ENCODE results near the gene SPHK1. TPM values are rescaled to one million over a fixed set of nuclear protein-coding genes. Genes with fewer than 3 reads are reported as not detected.
A peak's percentile ranks its signal among the peaks of the same experiment; 100 is the strongest.
"Not testable (repeated sequence)": the region's sequence is repeated elsewhere in the genome, so short reads cannot be mapped to it uniquely, and the experiment has no call there.

The SPHK1 gene, protein sequence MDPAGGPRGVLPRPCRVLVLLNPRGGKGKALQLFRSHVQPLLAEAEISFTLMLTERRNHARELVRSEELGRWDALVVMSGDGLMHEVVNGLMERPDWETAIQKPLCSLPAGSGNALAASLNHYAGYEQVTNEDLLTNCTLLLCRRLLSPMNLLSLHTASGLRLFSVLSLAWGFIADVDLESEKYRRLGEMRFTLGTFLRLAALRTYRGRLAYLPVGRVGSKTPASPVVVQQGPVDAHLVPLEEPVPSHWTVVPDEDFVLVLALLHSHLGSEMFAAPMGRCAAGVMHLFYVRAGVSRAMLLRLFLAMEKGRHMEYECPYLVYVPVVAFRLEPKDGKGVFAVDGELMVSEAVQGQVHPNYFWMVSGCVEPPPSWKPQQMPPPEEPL
- 1 to 10 TPM; 9.0 to 9.2 TPM for total RNA-seq

DNA sequence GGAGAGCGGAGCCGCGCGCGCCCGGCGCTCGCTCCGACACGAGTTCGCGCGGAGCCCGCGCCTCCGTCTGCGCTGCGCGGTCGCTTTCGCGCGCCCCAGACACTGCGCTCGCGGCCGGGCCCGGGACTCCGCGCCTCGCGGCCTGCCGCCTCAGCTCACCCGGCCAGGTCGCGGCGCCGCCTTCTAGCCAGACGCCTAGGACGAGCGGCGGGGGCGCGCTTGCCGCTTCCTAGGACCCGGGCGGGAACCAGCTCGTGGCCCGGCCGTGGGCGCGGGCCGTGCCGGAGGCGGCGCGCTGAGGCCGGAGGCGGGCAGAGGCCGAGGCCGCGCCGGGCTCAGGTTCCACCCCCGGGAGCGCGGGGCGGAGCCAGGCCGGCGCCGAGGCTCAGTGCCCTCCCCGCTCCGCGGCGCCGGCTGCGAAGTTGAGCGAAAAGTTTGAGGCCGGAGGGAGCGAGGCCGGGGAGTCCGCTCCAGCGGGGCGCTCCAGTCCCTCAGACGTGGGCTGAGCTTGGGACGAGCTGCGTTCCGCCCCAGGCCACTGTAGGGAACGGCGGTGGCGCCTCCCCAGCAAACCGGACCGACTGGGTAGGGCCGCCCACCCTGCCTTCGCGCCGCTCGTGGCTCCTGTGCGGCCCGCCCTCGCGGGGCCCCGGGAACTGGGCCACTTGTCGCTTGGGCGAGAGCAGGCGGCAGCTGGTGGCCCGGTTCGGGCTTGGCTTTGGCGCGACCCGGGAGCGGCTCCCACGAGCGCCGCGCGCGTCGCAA is at the start of gene SPHK1:
SPHK1 (plus strand) TSS at position 388 of the 765 bp plus-strand sequence. CDS start 1,036 bp downstream, outside the sequence.
- CTCF ChIA-PET = interaction anchor here (0.5 to 5.9 kb wide), 13 partner anchors 8 to 509 kb away, joined by 3 to 51 read pairs (median 5); partner anchors contain the start of gene PRPSAP1
- H3K9me3 Mint-ChIP-seq = no peaks in the 10 kb centered on the region
- peak; percentile 68 for DNase-seq
- no peaks in the 10 kb centered on the region for H3K27me3 Mint-ChIP-seq (ENCODE audit: low read depth)
- H3K4me3 Mint-ChIP-seq = peak within 1 kb of the TSS; percentile 83
- peaks cover 6% of the 10 kb centered on the region for H3K4me1 Mint-ChIP-seq (ENCODE audit: low read depth)
- H3K27ac Mint-ChIP-seq = peak within 1 kb of the TSS; percentile 79
- peaks cover 2% of the 10 kb centered on the region for H3K36me3 Mint-ChIP-seq (ENCODE audit: low read depth)
- intact Hi-C loops (cut with micrococcal nuclease) = loop anchor here (10.0 kb wide), 2 partner anchors 280 to 480 kb away; partner anchors contain the start of genes EXOC7 and MRPL38

DNA sequence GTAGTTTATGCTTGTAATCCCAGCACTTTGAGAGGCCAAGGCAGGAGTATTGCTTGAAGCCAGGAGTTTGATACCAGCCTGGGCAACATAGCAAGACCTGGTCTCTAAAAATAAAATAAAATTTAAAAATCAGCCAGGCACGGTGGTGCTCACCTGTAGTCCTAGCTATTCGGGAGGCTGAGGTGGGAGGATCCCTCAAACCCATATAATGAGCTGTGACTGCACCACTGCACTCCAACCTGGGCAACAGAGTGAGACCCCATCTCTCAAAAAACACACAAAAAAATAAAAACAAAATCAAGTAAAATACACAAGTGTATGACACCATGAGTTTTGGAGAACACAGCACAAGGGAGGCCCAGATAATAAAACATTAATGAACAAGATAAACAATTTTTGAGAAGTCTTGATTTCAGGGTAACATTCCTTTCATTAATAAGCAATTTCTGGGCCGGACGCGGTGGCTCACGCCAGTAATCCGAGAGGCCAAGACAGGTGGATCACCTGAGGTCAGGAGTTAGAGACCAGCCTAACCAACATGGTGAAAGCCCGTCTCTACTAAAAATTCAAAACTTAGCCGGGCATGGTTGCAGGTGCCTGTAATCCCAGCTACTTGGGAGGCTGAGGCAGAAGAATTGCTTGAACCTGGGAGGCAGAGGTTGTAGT is 48.6 kb upstream of the SPHK1 start:
- no peaks in the 10 kb centered on the region for H3K27me3 Mint-ChIP-seq (ENCODE audit: low read depth)
- peaks cover under 1% of the 10 kb centered on the region for H3K36me3 Mint-ChIP-seq (ENCODE audit: low read depth)
- CTCF ChIA-PET = interaction anchor here (1.0 kb wide), 1 partner anchor 63 kb away, joined by 3 read pairs; no protein-coding TSS in a partner anchor

DNA sequence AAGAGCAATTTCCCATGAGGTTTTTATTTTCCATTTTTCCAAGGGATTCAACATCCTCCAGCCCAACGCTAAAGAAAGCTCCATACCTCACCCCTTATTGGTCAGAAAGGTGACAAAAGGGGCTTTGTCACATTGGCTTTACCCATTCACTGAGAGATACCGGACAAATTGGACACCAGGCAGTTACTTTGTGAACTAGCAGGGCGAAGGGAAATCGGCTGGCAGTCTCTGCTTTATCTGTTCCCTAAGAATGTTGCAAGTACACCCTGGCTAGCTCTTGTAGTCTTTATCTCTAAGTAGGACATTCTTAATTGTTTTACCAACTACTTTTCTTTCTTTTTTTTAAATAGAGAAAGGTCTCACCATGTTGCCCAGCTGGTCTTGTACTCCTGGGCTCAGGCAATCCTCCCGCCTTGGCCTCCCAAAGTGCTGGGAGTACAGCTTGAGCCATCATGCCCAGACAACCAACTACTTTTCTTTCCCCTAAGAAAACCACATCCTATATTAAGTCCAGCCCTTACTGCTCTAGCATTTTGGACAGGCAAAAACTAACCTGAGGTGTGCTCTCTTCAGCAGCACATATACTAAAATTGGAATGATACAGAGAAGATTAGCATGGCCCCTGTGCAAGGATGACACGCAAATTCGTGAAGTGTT is 47.5 kb upstream of the SPHK1 start:
- H3K27ac Mint-ChIP-seq = no peak overlapping the region
- no peak overlapping the region for H3K4me3 Mint-ChIP-seq
- peaks cover 3% of the 10 kb centered on the region for H3K4me1 Mint-ChIP-seq (ENCODE audit: low read depth)
- intact Hi-C loops (cut with micrococcal nuclease) = no loop called here
- no peaks in the 10 kb centered on the region for H3K9me3 Mint-ChIP-seq
- peaks cover 2% of the 10 kb centered on the region for H3K36me3 Mint-ChIP-seq (ENCODE audit: low read depth)
- no peaks in the 10 kb centered on the region for H3K27me3 Mint-ChIP-seq (ENCODE audit: low read depth)
- CTCF ChIA-PET = interaction anchor here (0.5 to 1.3 kb wide), 4 partner anchors 49 to 202 kb away, joined by 3 read pairs; no protein-coding TSS in a partner anchor
- DNase-seq = no peak

More for the DNA sequence above, 48.6 kb upstream of the SPHK1 start:
- no peak overlapping the region for H3K4me3 Mint-ChIP-seq
- H3K27ac Mint-ChIP-seq = no peak overlapping the region
- H3K9me3 Mint-ChIP-seq = no peaks in the 10 kb centered on the region
- DNase-seq = no peak
- intact Hi-C loops (cut with micrococcal nuclease) = no loop called here
- peaks cover 3% of the 10 kb centered on the region for H3K4me1 Mint-ChIP-seq (ENCODE audit: low read depth)

DNA sequence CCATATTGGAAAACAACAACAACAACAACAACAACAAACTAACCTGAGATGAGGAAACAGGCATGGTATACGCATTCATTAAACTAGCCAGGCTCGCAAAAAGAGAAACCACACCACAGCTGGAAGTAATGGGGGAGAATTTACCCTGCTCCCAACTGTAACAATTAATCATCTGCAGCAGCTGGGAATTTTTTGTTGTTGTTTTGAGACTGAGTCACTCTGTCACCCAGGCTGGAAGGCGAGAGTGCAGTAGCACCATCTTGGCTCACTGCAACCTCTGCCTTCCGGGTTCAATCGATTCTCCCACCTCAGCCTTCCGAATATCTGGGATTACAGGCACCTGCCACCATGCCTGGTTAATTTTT is 47.0 kb upstream of the SPHK1 start:
- no peaks in the 10 kb centered on the region for H3K9me3 Mint-ChIP-seq
- intact Hi-C loops (cut with micrococcal nuclease) = no loop called here
- H3K4me1 Mint-ChIP-seq (ENCODE audit: low read depth) = peaks cover 3% of the 10 kb centered on the region
- DNase-seq = no peak
- CTCF ChIA-PET = interaction anchor here (0.7 to 1.3 kb wide), 3 partner anchors 48 to 61 kb away, joined by 3 to 4 read pairs (median 3); no protein-coding TSS in a partner anchor
- H3K27ac Mint-ChIP-seq = no peak overlapping the region
- no peak overlapping the region for H3K4me3 Mint-ChIP-seq
- peaks cover 4% of the 10 kb centered on the region for H3K36me3 Mint-ChIP-seq (ENCODE audit: low read depth)
- no peaks in the 10 kb centered on the region for H3K27me3 Mint-ChIP-seq (ENCODE audit: low read depth)

DNA sequence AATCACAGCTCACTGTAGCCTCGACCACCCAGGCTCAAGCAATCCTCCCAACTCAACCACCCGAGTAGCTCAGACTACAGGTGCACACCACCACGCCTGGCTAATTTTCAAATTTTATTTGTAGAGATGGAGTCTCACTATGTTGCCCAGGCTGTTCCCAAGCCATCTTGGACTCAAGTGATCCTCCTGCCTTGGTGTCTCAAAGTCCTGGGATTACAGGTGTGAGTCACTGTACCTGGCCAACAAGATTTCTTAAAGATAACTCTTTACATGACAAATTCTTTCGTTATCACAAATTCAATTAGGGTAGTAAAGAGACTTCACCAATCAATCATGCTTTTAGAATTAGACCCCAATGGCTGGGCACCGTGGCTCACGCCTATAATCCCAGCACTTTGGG is 43.1 kb upstream of the SPHK1 start:
- Mint-ChIP-seq H3K9me3 (no peaks in the 10 kb centered on the region), H3K27ac (no peak overlapping the region), H3K4me3 (no peak overlapping the region), H3K4me1 (ENCODE audit: low read depth) (peaks cover 3% of the 10 kb centered on the region), H3K27me3 (ENCODE audit: low read depth) (no peaks in the 10 kb centered on the region), H3K36me3 (ENCODE audit: low read depth) (peaks cover 10% of the 10 kb centered on the region)
- intact Hi-C loops (cut with micrococcal nuclease) = no loop called here
- no peak for DNase-seq
- CTCF ChIA-PET = no interaction called here

DNA sequence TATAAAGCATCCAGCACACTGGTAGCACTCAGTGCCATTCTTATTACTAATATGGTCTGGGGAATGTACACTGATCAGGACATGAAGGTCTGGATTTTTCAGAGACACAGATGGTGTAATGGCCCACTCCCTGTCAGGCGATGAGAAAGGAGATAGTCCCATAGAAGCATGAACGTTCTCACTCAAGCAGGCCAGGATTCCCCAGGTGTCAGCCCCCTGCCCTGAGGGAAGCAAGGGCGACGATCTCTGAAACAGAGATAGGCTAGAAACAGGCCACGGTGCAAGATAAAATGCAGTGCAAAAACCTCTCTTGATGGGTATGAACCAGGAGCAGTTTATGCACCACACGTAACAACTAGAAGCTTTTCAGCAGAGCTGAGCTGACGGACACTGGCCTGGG is 41.3 kb upstream of the SPHK1 start:
- no peaks in the 10 kb centered on the region for H3K4me1 Mint-ChIP-seq (ENCODE audit: low read depth)
- intact Hi-C loops (cut with micrococcal nuclease) = no loop called here
- H3K27me3 Mint-ChIP-seq (ENCODE audit: low read depth) = no peaks in the 10 kb centered on the region
- H3K27ac Mint-ChIP-seq = no peak overlapping the region
- no peaks in the 10 kb centered on the region for H3K9me3 Mint-ChIP-seq
- H3K36me3 Mint-ChIP-seq (ENCODE audit: low read depth) = peaks cover 20% of the 10 kb centered on the region
- no peak overlapping the region for H3K4me3 Mint-ChIP-seq
- CTCF ChIA-PET = interaction anchor here (1.1 kb wide), 1 partner anchor 55 kb away, joined by 3 read pairs; no protein-coding TSS in a partner anchor
- no peak for DNase-seq

DNA sequence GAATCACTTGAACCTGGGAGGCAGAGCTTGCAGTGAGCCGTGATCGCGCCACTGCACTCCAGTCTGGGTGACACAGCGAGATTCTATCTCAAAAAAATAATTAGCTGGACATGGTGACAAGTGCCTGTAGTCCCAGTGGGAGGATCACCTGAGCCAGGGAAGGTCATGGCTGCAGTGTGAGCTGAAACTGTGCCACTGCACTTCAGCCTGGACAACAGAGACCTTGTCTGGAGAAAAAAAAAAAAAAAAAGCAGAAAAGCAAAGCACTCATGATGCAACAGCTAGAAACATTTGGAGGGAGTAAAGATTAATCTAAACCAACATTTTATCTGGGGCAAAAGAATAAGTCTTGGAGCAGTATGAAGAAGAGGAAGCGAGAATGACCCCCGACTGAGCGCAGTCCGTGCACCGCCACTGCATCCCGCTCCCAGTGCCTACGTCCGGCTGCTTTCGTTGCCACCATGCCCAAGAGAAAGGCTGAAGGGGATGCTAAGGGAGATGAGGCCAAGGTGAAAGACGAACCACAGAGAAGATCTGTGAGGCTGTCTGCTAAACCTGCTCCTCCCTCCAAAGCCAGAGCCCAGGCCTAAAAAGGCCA is 38.9 kb upstream of the SPHK1 start:
- no peaks in the 10 kb centered on the region for H3K4me1 Mint-ChIP-seq (ENCODE audit: low read depth)
- CTCF ChIA-PET = interaction anchor here (0.6 kb wide), 1 partner anchor 1673 kb away, joined by 3 read pairs; no protein-coding TSS in a partner anchor
- DNase-seq = no peak
- H3K27ac Mint-ChIP-seq = no peak overlapping the region
- no peaks in the 10 kb centered on the region for H3K27me3 Mint-ChIP-seq (ENCODE audit: low read depth)
- peaks cover 20% of the 10 kb centered on the region for H3K36me3 Mint-ChIP-seq (ENCODE audit: low read depth)
- H3K4me3 Mint-ChIP-seq = no peak overlapping the region
- intact Hi-C loops (cut with micrococcal nuclease) = no loop called here
- H3K9me3 Mint-ChIP-seq = no peaks in the 10 kb centered on the region

DNA sequence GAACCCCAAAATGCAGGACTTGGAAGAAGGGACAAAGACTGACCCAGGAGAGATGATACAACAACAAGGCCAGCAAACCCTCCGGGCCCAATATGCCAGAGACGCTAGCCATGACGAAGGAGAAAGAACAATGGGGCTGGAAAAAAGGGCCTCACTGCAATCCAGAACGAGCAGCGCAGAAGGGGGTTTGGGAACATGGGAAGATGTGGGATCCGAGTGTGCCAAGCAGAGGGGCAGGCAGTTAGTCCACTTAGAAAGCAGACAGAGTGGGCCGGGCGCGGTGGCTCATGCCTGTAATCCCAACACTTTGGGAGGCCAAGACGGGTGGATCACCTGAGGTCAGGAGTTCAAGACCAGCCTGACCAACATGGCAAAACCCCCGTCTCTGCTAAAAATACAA is 37.5 kb upstream of the SPHK1 start:
- DNase-seq; H3K27ac Mint-ChIP-seq; H3K4me1 Mint-ChIP-seq (ENCODE audit: low read depth); H3K4me3 Mint-ChIP-seq; H3K9me3 Mint-ChIP-seq; intact Hi-C loops (cut with micrococcal nuclease); H3K27me3 Mint-ChIP-seq (ENCODE audit: low read depth); CTCF ChIA-PET: not testable (repeated sequence)
- peaks cover 17% of the 10 kb centered on the region for H3K36me3 Mint-ChIP-seq (ENCODE audit: low read depth)

DNA sequence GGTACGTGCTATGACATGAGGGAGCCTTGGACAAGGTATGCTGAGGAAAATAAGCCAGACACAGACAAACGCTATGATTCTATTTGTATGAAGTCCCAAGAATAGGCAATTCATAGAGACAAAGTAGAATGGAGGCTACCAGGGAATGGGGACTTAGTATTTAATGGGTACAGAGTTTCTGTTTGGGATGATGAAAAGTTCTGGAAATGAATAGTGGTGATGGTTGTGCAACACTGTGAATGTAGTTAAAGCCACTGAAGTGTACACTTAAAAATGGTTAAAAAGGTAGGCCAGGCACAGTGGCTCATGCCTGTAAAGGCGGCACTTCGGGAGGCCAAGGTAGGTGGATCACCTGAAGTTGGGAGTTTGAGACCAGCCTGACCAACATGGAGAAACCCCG is 33.9 kb upstream of the SPHK1 start:
- no peak overlapping the region for H3K27ac Mint-ChIP-seq
- peaks cover 19% of the 10 kb centered on the region for H3K4me1 Mint-ChIP-seq (ENCODE audit: low read depth)
- intact Hi-C loops (cut with micrococcal nuclease) = no loop called here
- H3K27me3 Mint-ChIP-seq (ENCODE audit: low read depth) = no peaks in the 10 kb centered on the region
- H3K9me3 Mint-ChIP-seq = no peaks in the 10 kb centered on the region
- H3K4me3 Mint-ChIP-seq = no peak overlapping the region
- H3K36me3 Mint-ChIP-seq (ENCODE audit: low read depth) = peaks cover 17% of the 10 kb centered on the region
- CTCF ChIA-PET = interaction anchor here (0.6 kb wide), 1 partner anchor 31 kb away, joined by 3 read pairs; no protein-coding TSS in a partner anchor
- DNase-seq = no peak

DNA sequence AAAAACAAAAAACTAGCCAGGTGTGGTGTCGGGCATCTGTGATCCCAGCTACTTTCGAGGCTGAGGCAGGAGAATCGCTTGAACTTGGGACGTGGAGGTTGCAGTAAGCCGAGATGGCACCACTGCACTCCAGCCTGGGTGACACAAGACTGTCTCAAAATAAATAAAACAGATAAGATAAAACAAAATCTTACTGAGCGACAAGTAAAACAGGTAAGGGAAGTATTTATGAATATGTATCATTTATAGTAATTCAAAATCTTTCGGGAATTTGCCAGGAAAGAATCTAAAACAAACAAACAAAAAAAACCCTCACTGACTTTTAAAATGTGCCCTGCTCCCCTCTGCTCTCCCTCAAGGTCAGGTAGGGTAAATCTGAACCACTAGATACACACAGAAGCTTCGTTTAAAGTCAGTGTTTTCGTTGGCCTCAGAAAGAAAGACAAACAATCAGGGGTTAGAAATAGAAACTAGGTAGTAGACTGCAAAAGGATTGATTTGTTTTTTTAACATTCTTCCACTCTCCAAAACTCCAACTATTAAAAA is 32.8 kb upstream of the SPHK1 start:
- CTCF ChIA-PET = interaction anchor here (0.7 to 4.5 kb wide), 3 partner anchors 34 to 896 kb away, joined by 3 to 30 read pairs (median 3); partner anchors contain the start of gene SPHK1
- intact Hi-C loops (cut with micrococcal nuclease) = no loop called here
- DNase-seq = no peak
- peaks cover 19% of the 10 kb centered on the region for H3K4me1 Mint-ChIP-seq (ENCODE audit: low read depth)
- H3K9me3 Mint-ChIP-seq = no peaks in the 10 kb centered on the region
- peaks cover 9% of the 10 kb centered on the region for H3K36me3 Mint-ChIP-seq (ENCODE audit: low read depth)
- H3K4me3 Mint-ChIP-seq = no peak overlapping the region
- H3K27me3 Mint-ChIP-seq (ENCODE audit: low read depth) = no peaks in the 10 kb centered on the region
- H3K27ac Mint-ChIP-seq = no peak overlapping the region

DNA sequence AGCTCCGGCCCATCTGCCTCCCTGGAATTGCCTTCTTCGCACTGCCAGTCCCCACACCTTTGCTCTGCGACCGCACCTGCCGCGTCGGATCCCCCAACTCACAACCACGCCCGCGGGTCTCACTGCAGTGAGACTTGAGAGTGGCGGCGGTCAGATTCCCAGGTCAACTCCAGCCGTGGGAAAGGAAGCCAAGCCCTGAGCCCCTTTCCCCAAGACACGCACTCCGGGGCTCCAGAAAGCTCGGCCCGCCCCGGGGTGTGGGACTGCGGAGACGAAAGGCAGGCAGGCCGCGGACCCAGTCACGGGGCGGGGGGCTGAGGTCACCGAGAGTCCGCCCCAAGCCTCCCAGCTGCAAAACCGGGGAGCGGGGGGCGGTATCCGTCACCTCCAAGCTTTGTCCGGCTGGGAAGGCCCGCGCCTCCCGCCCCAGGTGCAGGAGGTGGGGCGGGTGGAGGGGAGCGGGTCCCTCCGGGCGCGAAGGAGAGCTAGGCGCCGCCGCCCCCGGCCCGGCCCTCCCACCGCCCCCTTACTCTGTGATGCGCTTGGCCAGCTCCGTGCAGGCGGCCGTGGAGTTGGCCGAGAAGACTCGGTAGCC is 31.3 kb upstream of the SPHK1 start:
- Mint-ChIP-seq H3K4me3 (peak overlapping the region; percentile 94), H3K27me3 (ENCODE audit: low read depth) (no peaks in the 10 kb centered on the region), H3K27ac (peak overlapping the region; percentile 37), H3K36me3 (ENCODE audit: low read depth) (peaks cover 1% of the 10 kb centered on the region), H3K4me1 (ENCODE audit: low read depth) (peaks cover 19% of the 10 kb centered on the region), H3K9me3 (no peaks in the 10 kb centered on the region)
- DNase-seq = peak; percentile 13
- CTCF ChIA-PET = interaction anchor here (0.7 to 4.5 kb wide), 10 partner anchors 23 to 412 kb away, joined by 3 to 30 read pairs (median 3); partner anchors contain the start of gene SPHK1
- intact Hi-C loops (cut with micrococcal nuclease) = loop anchor here (1.0 kb wide), 1 partner anchor 148 kb away; the partner anchor contains the start of gene RHBDF2

Data from activated naive CD4-positive, alpha-beta T cell treated with anti-CD3 and anti-CD28 coated beads for 36 hours (primary cell).